DND-41 (cell line): Measurements from ENCODE around the gene MBNL2.

Experiments used
- CTCF ChIP-seq: IDR thresholded peaks from 2 replicates; pipeline ENCODE4 v1.5.1; 2012; ENCODE audit warnings: borderline replicate concordance, low read length, moderate library complexity, mild to moderate bottlenecking; ENCODE audit not compliant: poor library complexity, severe bottlenecking; ENCODE audit errors: extremely low read depth
- EZH2 ChIP-seq: IDR thresholded peaks from 3 replicates; pipeline ENCODE4 v1.6.1; 2012; ENCODE audit warnings: borderline replicate concordance, low read depth, mild to moderate bottlenecking, moderate library complexity, low read length, inconsistent platforms; ENCODE audit not compliant: severe bottlenecking

GRCh38 chr13:97231829-97232196, 9.7 kb downstream of the MBNL2 start:
- TF ChIP-seq CTCF (no peak), EZH2 (no peak)
